HG02970 (cell line): ENCODE results near the gene STXBP4.

ENCODE experiments used
- ATAC-seq: cut with Tn5 transposase; IDR thresholded peaks from one replicate; pipeline ENCODE4 v1.9.1; 2021; ENCODE audit warnings: mild to moderate bottlenecking, moderate library complexity, moderate number of reproducible peaks; ENCODE audit not compliant: unreplicated experiment, low FRiP score

STXBP4 gene

DNA sequence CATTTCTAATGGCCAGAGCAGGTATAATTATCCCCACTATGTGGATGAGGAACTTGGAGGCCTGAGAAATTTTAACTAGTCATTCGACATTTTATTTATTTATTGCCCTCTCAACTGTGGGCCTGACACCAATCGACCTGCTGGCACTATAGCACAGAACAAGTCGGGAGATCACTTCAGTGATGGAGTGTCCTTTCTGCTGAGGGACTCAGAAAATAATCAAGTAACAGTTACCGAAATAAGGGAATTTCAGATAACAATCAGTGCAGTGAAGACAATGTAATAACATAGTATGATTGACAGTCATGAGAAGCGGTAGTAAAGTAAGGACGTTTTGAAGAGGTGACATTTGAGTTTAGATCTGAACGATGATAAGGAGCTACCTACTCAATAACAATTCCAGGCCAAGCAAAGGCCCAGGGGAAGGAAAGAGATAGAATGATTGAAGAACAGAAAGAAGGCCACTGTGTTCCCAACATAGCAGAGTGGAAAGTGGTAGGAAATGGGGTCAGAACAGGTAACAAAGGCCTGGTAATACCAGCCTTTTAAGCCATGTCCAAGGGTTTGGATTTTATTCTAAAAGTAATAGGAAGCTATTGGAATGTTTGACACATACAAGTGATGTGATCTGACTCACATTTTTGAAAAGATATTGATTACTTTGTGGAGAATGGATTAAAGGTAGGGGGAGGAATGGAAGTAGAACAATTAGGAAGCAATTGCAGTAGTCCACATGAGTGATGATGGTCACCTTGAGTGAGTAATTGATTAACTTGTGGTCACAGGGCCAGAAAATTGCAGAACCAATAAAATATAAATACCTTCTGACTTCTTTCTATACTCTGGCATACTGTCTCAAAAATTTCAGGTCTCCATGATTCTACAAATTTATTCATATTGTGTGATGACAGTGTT lies 1.4 kb downstream of the STXBP4 start:
- ATAC-seq, result no peak

DNA sequence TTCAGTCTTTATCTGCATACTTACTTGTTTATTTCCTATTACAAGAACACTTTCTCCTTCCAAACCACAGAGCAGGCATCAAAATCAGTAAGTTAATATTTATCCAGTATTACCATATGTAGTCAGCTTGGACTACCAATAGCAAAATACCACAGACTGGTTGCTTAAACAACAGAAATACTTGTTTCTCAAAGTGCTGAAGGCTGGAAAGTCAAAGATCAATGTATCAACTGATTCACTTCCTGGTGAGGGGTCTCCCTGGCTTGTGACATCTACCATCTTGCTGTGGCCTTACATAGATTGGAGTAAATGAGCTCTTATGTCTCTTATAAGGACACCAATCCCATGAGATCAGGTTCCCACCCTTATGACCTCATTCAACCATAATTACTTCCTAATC lies 2.6 kb downstream of the STXBP4 start:
- ATAC-seq, result no peak

GRCh38 chr17:54971901-54972300 lies 3.3 kb downstream of the STXBP4 start:
- ATAC-seq, result no peak

DNA sequence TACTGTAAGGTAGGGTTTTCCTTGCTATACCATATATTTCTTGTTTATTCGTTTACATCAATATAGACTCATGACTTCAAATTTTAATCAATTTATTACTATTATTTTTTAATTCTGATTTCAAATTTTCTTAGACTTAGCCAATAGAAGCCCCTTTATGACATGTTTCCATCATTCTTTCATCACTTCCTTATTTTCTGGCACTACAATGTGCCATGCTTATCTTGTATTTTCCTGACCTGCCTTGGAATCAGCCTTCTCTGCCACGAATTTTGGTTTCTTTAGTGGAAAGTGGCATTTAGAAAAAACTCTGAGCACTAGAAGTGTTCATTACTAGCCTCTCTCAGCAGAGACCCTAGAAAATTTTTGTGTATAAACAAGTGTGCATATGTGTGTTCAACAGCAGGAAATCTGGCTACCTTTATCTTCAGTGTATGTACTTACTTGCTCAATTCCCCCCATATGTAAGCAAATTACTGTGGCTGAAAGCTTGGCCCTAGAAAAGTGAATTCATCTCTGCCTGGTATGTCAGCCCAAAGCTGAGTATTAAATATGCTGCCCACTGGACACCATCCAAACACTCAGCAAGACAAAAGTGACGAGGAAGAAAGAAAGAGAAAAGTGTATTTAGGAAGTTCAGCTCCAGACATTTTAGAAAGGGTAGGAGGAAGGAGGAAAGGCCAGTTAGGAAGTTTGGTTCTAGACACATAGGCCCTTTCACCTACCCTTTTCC lies 4.0 kb downstream of the STXBP4 start:
- ATAC-seq, result no peak

DNA sequence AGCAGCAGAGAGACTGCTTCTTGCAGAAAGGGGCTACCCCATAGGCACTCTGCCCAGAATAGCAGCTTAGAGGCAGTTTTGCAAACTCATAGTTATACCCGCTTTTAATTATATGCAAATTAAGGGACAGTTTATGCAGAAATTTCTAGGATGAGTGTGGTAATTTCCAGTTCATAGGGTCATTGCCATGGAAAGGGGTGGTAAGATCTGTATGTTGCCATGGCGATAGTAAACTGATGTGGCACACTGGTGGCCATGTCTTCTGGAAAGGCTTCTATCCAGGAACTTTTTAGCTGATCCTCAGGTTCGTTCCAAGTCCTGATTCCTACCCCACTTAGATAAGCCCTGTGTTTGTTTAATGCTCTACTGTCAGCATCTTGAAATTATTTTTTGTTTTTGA lies 6.2 kb downstream of the STXBP4 start:
- no peak for ATAC-seq

- ATAC-seq, result no peak
Observed at GRCh38 chr17:54976316-54976715, 7.8 kb downstream of the STXBP4 start.

GRCh38 chr17:54977744-54978143 lies 9.2 kb downstream of the STXBP4 start:
- ATAC-seq, result no peak

DNA sequence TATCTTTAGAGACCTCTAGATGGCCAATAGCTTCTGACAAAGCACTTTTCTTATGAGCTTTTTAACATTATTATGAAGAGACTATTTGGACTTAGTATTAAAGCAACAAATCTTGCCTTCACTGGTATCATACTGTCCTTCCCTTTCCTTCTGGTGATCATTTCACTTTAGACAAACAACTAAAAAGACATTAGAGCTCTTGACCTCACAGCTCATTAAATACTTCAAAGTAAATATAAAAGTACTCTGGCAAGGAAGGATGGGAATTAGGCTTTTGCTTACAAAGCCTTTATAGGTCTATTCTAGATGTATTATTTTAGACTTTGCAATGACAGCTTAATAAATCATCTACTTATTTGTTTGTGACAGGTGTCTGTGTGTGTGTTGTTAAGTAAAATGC lies 11.1 kb downstream of the STXBP4 start:
- ATAC-seq, result no peak

- no peak for ATAC-seq
Observed at GRCh38 chr17:54980375-54980774, 11.8 kb downstream of the STXBP4 start.

DNA sequence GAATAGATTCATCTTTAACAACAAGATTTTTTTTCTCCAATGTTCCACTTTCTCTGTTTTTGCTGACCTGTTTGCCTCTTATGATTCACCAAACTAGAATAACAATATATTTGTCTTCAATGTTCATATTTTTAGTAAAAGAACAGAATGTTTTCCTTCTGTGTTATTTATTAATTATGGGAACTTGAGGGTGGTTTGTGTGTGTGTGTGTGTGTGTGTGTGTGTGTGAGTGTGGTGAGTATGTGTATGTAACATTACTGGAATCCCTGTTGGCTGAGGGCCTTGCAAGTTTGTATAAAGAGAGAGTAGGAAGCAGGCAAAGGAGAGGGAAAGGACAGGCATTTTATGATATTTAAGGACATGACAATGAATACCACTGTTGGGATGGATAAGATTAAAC lies 13.8 kb downstream of the STXBP4 start:
- ATAC-seq, result no peak

DNA sequence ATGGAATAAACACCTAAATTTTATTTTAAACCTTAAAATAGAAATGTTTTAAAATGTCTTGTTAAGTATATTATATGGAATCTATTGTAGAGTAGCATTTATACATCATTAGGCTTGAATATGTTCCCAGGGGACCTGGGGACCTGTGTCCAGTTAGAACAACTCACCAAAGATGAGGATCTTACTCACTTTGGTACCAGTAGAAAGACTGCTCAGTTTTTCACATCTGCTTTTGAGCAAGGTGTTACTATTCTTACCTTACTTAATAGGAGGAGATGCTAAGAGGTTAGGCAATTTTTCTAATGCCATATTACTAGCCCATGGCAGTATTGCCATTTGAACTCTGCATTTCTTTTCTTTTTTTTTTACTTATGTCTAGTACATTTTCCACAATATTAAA lies 14.7 kb downstream of the STXBP4 start:
- no peak for ATAC-seq

DNA sequence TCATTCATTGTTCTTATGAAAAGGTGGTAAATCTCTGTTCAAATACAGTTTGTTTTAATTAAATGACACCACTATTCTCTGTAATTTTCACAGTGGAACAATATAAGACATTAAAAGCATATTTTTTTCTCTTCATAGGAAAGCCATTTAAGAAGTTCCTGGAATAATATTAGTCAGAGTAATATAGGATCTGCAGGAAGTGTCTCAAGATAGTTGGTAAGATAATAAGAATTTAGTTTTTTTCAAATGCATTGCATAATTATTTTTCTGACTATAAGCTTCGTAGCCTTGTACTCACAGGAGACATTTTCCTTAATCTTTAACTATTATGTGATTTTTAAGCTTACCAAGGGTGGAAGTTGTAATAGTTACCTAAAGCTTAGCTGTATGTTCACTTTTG lies 16.9 kb downstream of the STXBP4 start:
- no peak for ATAC-seq

- ATAC-seq, result no peak
Observed at GRCh38 chr17:54990118-54990517, 21.6 kb downstream of the STXBP4 start.

- no peak for ATAC-seq
Observed at GRCh38 chr17:54991567-54991966, 23.0 kb downstream of the STXBP4 start.

DNA sequence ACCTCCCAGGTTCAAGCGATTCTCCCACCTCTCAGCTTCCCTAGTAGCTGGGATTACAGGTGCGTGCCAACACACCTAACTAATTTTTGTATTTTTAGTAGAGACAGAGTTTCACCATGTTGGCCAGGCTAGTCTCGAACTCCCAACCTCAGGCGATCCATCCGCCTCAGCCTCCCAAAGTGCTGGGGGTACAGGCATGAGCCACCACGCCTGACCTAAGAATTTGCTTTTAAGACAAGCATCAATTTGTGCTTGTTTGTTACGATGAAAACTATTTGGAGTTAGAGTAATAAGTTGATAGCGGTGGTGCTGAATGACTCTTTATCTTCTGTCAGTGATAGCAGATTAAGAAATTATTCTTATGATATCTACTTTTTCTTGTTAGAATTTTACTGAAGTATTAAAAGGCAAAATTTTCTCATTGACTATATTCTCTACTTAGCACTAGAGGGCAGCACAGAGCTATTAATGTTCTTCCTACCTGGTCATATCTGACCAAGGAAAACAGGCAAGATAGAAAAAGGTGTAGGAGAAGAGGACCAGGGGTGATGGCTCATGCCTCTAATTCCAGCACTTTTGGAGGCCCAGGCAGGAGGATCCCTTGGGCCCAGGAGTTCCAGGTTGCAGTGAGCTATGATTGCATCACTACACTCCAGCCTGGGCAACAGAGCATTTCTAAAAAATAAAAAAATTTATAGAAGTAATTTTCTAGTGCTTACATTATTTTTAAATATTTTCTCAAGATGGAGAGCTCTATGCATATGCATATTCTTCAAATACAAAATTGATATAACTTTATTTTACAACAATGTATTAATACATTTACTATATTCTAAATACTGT lies 24.5 kb downstream of the STXBP4 start:
- no peak for ATAC-seq

- no peak for ATAC-seq
Observed at GRCh38 chr17:54996441-54996840, 27.9 kb downstream of the STXBP4 start.

DNA sequence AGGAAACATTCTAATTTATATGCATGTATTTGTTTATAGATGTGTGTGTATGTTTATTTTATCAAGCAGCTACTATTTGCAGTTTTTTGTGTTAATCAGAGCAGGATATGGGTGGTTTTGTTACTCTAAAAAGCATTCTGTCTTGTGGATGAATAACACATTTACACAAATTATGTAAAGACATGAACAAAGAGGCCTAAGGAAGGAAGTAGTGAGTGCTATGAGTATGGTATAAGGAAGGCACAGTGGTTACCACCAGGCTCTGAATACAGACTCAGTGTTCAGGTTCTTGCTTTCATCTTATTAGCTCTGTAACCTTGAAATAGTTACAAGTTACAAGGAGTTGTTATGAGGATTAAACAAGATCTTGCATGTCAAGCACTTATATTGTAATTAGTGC lies 33.9 kb downstream of the STXBP4 start:
- ATAC-seq, result no peak

DNA sequence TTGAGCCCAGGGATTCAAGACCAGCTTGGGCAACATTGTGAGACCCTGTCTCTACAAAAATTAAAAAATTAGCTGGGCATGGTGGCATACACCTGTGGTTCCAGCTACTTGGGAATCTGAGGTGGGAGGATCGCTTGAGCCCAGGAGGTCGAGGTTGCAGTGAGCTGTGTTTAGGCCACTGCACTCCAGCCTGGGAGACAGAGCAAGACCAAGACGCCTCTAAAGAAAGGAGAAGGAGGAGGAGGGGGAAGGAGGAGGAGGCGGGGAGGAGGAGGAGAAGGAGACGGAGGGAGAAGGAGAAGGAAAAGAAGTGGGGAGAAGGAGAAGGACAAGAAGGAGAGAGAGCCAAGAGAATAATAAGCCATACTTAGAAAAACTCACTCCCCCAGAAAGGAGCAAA lies 35.9 kb downstream of the STXBP4 start:
- no peak for ATAC-seq

GRCh38 chr17:55005520-55005919 lies 37.0 kb downstream of the STXBP4 start:
- ATAC-seq, result no peak

GRCh38 chr17:55023626-55024025 lies 55.1 kb downstream of the STXBP4 start:
- no peak for ATAC-seq

DNA sequence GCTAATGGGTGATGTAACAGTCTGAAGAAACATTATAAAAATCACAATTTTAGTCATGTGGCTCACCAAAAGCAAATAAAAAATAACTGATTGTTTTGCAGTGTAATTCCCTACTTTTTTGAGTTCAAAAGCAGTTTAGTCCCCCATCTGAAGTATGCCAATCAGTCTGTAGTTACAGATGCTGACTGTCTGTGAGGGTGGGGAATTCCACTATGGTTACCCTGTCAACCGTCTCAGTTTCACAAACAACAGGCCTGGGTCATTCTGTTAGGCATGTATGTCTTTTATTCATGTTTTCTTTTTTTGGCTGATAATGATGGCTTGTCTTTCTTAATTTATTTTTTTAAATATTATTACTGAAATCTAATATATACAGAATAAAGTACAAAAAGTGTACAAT lies 69.3 kb downstream of the STXBP4 start:
- ATAC-seq, result peak; percentile 81
